HFF-Myc (cell line): ENCODE measurements around the gene AHNAK2.
"Not testable (repeated sequence)": the region's sequence is repeated elsewhere in the genome, so short reads cannot be mapped to it uniquely, and the experiment has no call there.

Source experiments
- DNase-seq: peaks from one replicate; pipeline ENCODE4 v3.0.0-alpha.2; 2011; ENCODE audit warnings: low read depth; ENCODE audit errors: extremely low read depth
- H3K4me3 ChIP-seq: replicated peaks from 2 replicates; pipeline ENCODE4 v1.5.1; 2011; ENCODE audit warnings: low read depth, mild to moderate bottlenecking, control low read depth, low read length
- TF ChIP-seq, protein P1 (sequence below): IDR thresholded peaks from 2 replicates; pipeline ENCODE4 v1.5.1; 2012; ENCODE audit warnings: mild to moderate bottlenecking, low read depth, low read length, control low read depth; ENCODE audit errors: missing control alignments

The AHNAK2 gene

DNA sequence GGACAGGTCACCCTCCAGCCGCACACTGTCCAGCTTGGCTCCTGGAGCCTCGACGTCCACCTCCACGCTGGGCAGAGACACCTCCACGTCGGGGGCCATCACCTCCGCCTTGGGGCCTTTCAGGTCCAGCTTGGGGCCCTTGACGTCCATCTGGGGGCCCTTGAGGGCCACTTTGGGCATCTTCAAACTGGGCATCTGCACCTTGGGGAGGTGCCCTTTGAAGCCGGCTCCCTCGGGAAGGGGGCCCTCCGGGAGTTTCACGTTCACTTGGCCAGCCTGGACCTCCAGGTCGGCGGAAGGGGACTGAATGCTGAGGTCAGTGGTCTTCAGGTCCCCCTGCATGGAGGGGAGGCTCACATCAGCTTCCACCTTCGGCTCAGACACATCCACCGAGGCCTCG is 28.2 kb downstream of the AHNAK2 start:
- TF ChIP-seq, protein P1, sequence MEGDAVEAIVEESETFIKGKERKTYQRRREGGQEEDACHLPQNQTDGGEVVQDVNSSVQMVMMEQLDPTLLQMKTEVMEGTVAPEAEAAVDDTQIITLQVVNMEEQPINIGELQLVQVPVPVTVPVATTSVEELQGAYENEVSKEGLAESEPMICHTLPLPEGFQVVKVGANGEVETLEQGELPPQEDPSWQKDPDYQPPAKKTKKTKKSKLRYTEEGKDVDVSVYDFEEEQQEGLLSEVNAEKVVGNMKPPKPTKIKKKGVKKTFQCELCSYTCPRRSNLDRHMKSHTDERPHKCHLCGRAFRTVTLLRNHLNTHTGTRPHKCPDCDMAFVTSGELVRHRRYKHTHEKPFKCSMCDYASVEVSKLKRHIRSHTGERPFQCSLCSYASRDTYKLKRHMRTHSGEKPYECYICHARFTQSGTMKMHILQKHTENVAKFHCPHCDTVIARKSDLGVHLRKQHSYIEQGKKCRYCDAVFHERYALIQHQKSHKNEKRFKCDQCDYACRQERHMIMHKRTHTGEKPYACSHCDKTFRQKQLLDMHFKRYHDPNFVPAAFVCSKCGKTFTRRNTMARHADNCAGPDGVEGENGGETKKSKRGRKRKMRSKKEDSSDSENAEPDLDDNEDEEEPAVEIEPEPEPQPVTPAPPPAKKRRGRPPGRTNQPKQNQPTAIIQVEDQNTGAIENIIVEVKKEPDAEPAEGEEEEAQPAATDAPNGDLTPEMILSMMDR: no peak
- H3K4me3 ChIP-seq: no peak overlapping the region
- no peak for DNase-seq

DNA sequence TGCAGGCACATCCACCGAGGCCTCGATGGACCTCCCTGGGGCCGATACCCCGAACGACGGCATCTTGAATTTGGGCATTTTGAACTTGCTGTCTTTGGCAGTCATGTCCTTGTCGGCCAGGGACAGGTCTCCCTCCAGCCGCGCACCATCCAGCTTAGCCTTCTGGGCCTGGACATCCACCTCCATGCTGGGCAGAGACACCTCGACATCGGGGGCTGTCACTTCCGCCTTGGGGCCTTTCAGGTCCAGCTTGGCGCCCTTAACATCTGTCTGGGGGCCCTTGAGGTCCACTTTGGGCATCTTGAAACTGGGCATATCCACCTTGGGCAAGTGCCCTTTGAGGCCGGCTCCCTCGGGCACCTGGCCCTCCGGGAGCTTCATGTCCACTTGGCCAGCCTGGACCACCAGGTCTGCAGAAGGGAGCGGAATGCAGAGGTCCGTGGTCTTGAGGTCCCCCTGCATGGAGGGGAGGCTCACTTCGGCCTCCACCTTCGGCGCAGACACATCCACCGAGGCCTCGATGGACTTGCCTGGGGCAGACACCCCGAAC is 28.7 kb downstream of the AHNAK2 start:
- DNase-seq, H3K4me3 ChIP-seq: not testable (repeated sequence)

DNA sequence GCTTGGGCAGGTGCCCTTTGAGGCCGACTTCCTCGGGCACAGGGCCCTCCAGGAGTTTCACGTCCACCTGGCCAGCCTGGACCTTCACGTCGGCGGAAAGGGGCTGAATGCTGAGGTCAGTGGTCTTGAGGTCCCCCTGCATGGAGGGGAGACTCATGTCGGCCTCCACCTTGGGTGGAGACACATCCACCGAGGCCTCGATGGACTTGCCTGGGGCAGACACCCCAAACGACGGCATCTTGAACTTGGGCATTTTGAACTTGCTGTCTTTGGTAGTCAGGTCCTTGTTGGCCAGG is 29.5 kb downstream of the AHNAK2 start:
- no peak for DNase-seq
- TF ChIP-seq, protein P1: no peak
- no peak overlapping the region for H3K4me3 ChIP-seq

DNA sequence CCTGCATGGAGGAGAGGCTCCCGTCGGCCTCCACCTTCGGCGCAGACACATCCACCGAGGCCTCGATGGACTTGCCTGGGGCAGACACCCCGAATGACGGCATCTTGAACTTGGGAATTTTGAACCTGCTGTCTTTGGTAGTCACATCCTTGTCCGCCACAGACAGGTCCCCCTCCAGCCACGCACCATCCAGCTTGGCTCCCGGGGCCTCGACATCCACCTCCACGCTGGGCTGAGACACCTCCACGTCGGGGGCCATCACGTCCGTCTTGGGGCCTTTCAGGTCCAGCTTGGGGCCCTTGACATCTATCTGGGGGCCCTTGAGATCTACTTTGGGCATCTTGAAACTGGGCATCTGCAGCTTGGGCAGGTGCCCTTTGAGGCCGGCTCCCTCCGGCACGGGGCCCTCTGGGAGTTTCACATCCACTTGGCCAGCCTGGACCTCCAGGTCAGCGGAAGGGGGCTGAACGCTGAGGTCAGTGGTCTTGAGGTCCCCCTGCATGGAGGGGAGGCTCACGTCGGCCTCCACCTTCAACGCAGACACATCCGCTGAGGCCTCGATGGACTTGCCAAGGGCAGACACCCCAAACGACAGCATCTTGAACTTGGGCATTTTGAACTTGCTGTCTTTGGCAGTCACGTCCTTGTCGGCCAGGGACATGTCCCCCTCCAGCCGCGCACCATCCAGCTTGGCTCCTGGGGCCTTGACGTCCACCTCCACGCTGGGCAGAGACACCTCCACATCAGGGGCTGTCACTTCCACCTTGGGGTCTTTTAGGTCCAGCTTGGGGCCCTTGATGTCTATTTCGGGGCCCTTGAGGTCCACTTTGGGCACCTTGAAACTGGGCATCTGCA is 30.1 kb downstream of the AHNAK2 start:
- not testable (repeated sequence) for DNase-seq, H3K4me3 ChIP-seq

DNA sequence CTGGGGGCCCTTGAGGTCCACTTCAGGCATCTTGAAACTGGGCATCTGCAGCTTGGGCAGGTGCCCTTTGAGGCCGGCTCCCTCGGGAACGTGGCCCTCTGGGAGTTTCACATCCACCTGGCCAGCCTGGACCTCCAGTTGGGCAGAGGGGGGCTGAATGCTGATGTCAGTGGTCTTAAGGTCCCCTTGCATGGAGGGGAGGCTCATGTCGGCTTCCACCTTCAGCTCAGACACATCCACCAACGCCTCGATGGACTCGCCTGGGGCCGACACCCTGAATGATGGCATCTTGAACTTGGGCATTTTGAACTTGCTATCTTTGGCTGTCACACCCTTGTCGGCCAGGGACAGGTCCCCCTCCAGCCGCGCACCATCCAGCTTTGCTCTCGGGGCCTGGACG is 31.0 kb downstream of the AHNAK2 start:
- not testable (repeated sequence) for H3K4me3 ChIP-seq, DNase-seq

DNA sequence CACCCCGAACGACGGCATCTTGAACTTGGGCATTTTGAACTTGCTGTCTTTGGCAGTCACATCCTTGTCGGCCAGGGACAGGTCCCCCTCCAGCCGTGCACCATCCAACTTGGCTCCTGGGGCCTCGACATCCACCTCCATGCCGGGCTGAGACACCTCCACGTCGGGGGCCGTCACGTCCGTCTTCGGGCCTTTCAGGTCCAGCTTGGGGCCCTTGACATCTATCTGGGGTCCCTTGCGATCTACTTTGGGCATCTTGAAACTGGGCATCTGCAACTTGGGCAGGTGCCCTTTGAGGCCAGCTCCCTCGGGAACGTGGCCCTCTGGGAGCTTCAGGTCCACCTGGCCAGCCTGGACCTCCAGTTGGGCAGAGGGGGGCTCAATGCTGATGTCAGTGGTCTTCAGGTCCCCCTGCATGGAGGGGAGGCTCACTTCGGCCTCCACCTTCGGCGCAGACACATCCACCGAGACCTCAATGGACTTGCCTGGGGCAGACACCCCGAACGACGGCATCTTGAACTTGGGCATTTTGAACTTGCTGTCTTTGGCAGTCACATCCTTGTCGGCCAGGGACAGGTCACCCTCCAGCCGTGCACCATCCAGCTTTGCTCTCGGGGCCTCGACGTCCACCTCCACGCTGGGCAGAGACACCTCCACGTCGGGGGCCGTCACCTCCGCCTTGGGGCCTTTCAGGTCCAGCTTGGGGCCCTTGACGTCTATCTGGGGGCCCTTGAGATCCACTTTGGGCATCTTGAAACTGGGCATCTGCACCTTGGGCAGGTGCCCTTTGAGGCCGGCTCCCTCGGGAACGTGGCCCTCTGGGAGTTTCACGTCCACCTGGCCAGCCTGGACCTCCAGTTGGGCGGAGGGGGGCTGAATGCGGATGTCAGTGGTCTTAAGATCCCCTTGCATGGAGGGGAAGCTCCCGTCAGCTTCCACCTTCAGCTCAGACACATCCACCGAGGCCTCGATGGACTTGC is 31.9 kb downstream of the AHNAK2 start:
- not testable (repeated sequence) for DNase-seq, H3K4me3 ChIP-seq

DNA sequence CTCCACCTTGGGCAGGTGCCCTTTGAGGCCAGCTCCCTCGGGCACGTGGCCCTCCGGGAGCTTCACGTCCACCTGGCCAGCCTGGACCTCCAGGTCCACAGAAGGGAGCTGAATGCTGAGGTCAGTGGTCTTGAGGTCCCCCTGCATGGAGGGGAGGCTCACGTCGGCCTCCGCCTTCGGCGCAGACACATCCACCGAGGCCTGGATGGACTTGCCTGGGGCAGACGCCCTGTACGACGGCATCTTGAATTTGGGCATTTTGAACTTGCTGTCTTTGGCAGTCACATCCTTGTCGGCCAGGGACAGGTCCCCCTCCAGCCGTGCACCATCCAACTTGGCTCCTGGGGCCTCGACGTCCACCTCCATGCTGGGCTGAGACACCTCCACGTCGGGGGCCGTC is 32.9 kb downstream of the AHNAK2 start:
- not testable (repeated sequence) for DNase-seq, H3K4me3 ChIP-seq

DNA sequence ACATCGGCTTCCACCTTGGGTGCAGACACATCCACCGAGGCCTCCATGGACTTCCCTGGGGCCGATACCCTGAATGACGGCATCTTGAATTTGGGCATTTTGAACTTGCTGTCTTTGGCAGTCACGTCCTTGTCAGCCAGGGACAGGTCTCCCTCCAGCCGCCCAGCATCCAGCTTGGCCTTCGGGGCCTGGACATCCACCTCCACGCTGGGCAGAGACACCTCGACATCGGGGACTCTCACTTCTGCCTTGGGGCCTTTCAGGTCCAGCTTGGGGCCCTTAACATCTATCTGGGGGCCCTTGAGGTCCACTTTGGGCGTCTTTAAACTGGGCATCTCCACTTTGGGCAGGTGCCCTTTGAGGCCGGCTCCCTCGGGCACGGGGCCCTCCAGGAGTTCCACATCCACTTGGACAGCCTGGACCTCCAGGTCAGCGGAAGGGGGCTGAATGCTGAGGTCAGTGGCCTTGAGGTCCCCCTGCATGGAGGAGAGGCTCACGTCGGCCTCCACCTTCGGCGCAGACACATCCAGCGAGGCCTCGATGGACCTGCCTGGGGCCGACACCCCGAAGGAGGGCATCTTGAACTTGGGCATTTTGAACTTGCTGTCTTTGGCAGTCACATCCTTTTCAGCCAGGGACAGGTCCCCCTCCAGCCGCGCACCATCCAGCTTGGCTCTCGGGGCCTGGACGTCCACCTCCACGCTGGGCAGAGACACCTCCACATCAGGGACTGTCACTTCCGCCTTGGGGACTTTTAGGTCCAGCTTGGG is 33.6 kb downstream of the AHNAK2 start:
- H3K4me3 ChIP-seq, DNase-seq: not testable (repeated sequence)

DNA sequence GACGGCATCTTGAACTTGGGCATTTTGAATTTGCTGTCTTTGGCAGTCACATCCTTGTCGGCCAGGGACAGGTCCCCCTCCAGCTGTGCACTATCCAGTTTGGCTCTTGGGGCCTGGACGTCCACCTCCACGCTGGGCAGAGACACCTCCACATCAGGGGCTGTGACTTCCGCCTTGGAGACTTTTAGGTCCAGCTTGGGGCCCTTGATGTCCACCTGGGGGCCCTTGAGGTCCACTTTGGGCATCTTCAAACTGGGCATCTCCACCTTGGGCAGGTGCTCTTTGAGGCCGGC is 34.2 kb downstream of the AHNAK2 start:
- not testable (repeated sequence) for DNase-seq, H3K4me3 ChIP-seq

DNA sequence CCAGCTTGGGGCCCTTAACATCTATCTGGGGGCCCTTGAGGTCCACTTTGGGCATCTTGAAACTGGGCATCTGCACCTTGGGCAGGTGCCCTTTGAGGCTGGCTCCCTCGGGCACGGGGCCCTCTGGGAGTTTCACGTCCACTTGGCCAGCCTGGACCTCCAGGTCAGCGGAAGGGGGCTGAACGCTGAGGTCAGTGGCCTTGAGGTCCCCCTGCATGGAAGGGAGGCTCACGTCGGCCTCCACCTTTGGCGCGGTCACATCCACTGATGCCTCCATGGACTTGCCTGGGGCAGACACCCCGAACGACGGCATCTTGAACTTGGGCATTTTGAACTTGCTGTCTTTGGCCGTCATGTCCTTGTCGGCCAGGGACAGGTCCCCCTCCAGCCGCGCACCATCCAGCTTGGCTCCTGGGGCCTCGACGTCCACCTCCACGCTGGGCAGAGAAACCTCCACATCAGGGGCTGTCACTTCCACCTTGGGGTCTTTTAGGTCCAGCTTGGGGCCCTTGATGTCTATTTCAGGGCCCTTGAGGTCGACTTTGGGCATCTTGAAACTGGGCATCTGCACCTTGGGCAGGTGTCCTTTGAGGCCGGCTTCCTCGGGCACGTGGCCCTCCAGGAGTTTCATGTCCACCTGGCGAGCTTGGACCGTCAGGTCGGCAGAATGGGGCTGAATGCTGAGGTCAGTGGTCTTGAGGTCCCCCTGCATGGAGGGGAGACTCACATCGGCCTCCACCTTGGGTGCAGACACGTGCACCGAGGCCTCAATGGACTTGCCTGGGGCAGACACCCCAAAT is 34.8 kb downstream of the AHNAK2 start:
- DNase-seq, H3K4me3 ChIP-seq: not testable (repeated sequence)
